DMS153 treated with DMSO at 0.1 percent for 48 hours (cell line): Measurements from ENCODE around the gene TRIOBP.

Experiments used
- DNase-seq: peaks from one replicate; lab custom pipeline; 2025; ENCODE audit not compliant: unreplicated experiment; lab: John Stamatoyannopoulos, UW

The TRIOBP gene

DNA sequence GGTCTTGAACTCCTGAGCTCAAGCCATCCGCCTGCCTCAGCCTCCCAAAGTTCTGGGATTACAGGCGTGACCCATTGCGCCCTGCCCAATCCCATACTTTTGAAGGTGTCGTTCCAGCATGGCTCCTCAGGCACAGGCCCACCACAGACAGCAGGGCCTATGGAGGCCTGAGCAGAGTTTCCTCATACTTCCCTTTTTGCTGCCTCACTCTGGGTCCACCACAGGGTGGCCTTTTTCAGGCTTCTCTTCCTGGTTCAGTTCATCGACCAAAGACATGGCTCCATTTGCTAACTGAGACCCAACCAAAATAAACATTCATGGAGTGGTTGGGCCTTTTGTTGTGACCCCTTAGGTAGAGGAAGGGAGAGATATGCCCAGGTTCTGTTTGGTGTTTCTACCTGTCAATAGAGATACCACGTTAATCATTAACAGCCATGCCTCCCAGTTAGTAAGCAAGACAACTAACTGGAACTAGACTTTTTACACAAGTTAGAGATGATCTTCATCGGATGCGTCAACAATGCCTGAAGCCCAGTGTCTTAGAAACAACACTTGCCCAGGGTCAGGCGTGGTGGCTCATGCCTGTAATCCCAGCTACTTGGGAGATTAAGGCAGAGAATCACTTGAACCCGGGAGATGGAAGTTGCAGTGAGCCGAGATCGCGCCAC is 35.1 kb downstream of the TRIOBP start:
- DNase-seq = peak; percentile 26

DNA sequence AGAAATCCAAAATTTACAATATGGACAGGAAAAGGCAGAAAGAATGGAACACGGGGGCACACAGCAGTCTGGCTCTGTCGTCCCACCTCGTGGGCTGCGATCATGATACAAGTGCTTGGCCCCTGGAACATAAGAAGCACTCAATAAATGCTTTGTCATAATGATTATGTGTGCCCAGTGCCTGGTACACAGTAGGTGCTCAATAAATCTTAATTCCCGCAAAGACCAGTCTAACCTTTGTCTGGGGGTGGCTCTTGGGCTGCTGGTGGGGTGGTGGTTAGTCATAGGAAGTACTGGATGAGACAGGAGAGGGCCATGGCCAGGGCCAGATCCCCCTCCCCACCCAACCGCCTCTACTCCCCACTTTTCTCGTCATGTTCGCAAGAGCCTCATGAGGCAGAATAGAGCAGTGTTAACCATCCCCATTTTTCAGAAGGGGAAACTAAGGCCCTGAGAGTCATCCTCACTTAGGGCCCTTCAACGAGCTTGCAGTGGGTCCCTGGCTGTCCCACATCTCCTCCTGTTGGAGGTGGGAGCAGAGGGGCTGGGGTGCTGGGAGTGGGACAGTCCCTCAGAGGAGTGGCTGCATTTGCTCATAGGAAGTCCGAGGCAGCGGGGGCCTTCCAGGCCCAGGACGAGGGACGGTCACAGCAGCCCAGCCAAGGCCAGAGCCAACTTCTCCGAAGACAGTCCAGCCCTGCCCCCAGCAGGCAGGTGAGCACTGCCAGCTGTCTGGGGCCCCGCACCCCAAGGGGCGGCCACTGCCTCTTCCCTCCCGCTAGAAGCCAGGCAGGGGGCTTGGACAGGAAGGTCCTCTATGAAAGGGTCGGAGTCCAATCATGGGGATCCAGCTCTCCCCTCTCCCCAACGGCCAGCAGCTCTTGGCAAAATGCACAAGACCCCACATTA is 36.1 kb downstream of the TRIOBP start:
- DNase-seq = no peak

DNA sequence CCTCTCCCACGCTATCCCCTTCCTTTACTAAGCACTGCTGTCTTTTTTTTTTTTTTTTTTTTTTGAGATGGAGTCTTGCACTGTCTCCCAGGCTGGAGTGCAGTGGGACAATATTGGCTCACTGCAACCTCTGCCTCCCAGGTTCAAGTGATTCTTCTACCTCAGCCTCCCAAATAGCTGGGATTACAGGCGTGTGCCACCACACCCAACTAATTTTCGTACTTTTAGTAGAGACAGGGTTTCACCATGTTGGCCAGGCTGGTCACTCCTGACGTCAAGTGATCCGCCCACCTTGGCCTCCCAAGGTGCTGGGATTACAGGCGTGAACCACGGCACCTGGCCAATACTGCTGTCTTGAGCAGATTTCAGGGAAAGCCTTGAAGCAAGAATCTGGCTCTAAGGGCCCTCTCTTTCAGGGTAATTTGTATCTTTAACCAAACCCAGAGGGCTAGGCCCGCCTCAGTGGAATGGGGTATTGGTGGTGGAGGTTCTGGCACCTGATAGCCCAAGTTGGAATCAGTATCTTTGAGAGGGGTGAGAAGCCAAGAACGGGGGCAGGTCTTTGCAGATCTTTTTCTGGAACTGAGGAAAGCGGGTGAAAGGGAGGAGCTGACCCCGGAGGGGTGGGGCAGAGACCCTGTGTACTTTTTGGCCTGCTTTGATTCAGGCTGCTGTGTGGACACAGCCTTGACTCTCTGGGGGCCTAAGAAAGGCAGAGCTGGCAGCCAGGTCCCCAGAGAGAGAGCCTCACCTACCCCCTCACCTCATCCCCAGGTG is 37.0 kb downstream of the TRIOBP start:
- no peak for DNase-seq

DNA sequence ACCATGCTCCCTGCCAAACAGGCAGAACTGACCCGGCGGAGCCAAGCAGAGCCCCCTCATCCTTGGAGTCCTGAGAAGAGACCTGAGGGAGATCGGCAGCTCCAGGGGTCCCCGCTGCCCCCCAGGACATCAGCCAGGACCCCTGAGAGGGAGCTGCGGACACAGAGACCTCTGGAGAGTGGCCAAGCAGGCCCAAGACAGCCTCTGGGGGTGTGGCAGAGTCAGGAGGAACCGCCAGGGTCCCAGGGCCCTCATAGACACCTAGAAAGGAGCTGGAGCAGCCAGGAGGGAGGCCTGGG is 37.5 kb downstream of the TRIOBP start:
- DNase-seq = no peak

DNA sequence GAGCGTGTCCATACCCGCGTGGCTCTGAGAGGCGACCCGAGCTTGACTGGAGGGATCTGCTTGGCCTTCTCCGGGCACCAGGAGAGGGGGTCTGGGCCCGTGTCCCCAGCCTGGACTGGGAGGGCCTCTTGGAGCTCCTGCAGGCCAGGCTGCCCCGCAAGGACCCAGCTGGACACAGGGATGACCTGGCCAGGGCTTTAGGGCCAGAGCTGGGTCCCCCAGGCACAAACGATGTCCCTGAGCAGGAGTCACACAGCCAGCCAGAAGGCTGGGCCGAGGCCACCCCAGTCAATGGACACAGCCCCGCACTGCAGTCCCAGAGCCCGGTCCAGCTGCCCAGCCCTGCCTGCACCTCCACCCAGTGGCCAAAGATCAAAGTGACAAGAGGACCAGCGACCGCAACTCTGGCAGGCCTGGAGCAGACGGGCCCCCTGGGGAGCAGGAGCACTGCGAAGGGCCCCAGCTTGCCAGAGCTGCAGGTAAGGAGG is 38.2 kb downstream of the TRIOBP start:
- no peak for DNase-seq

DNA sequence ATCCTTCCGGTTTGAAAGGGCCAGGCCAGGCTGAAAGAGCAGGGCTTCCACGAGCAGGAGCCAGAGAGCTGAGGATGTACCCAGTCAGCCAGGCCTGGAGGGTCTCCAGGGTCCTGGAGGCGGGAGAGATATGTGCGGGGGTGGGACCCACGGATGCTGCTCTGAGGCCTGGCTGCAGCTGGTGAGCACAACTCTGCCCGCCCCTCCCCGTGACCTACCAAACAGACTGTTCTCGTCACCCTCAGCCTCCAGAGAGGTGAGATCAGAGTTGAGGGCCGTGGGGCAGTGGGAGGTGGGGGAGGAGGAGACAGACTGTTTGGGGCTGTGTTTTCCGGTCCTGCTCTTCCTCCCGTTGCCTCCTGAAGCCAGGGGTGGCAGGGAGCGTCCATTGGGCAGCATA is 42.2 kb downstream of the TRIOBP start:
- no peak for DNase-seq

DNA sequence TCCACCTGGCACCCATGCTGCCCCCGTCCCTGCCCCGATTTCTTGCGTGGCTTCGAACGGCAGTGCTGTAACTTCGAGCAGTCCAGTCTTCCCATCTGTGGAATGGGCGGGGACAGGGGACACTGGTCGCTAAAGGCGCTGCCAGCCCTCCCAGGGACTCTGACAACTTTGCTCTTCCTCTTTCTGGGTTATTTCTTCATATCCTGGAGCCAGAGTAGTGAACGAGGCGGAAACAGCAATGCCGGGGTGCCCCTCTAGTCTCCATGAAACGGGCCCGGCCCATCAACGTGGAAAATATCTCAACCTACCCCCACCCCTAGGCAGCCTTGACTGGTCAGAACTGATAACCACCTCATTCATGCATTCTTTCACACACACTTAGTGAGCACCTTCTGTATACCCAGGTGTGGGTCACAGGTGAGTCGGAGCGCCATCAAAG is 42.8 kb downstream of the TRIOBP start:
- no peak for DNase-seq

DNA sequence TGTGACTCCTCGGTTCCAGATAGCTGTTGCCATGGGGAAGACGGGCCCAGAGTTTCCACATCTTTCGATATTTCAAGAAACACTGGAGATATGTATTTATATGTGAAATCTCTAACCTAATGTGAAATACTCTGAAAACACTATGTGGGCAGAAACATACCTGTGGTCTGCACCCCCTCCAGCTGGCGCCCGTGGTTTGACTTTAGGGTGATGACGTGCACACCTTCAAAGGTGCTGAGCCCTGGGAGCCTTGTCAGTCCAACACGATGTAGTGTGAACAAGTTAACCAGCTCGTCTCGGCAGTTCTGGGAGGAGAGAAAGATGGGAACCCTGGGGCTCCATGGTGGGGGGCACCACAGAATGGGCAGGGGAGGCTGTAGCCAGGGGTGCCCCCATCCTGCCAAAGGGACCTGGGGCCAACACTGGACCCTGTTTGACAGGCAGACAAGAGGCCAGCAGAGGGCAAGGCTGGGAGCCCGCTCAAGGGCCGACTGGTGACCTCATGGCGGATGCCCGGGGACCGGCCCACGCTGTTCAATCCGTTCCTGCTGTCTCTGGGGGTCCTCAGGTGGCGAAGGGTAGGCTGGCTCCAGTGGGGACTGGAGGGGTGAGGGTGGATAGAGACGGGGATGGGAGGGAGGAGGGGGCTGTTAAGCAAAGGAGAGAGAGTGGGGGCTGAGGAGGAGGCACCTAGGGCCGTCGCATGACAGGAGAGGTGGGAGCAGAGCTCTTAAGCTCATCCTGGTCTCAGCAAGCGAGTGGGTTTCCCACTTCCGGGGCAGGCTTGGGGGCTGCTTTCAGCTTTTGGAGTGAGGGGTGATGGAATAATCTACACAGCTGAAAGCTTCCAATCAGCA is 43.8 kb downstream of the TRIOBP start:
- no peak for DNase-seq

DNA sequence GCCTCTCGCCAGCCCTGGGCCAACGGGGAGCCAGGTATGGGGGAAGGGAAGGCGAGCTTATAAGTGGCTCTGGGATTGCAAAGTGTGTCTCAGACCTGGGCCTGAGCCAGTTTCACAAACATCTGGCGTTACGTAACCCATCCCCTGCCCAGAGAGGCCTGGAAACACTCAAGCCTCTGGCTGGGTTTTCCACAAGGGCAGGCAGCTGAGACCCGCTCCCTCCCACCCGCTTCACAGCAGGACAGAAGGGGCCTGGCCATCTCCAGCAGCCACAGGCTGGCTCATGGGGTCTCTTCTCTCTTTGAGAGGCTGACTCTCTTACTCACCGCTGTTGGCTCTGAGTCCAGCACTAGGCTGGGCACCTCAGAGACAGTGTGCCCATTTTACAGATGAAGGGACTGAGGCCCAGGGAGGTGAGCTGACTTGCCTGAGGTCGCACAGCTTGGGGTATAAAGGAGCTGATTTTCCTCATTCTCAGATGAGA is 44.5 kb downstream of the TRIOBP start:
- peak; percentile 15 for DNase-seq

DNA sequence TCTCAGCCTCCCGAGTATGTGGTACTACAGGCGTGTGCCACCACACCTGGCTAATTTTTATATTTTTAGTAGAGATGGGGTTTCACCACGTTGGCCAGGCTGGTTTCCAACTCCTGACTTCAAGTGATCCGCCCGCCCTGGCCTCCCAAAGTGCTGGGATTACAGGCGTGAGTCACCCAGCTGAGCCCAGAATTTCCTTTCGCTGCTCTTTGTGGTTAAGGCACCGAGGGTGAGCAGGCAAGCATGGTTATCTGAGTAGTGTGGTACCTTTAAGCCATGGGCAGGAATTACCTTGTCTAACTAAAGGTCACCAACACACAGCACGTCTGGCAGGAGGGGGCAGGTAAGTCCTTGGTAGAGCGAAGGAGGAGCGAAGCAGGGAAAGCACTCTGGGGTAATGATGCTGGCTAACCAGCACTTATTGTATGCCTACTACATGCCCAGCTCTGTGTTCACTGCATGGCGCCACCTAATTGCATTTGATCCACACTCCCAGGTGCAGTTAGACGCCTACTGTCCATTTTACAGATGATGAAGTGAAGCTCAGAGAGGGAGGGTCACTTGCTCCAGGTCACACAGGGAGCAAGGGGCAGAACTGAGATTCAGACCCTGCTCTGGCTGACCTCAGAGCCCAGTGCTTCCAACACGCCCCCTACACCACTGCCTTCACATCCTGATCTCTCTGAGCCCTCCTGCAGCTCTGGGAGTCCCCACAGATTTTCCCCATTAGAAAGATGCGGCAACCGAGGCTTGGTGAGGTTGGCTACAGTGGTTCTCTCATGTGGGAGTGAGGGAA is 45.7 kb downstream of the TRIOBP start:
- DNase-seq = no peak

DNA sequence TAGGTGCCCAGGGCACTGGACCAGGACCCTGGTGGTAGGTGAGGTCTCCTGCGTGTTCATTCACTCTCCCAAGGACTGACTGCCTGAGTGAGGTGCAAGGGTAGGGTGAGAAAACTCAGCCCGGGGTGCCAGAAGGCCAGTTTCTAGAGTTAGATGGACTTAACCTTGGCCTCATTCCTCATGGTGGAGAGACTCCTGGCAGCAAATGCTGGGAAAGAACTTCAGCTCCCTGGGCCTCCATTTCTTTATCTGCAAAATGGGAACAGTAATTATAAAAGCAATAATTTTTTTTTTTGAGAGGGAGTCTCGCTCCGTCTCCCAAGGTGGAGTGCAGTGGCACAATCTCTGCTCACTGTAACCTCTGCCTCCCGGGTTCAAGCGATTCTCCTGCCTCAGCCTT is 47.7 kb downstream of the TRIOBP start:
- no peak for DNase-seq

DNA sequence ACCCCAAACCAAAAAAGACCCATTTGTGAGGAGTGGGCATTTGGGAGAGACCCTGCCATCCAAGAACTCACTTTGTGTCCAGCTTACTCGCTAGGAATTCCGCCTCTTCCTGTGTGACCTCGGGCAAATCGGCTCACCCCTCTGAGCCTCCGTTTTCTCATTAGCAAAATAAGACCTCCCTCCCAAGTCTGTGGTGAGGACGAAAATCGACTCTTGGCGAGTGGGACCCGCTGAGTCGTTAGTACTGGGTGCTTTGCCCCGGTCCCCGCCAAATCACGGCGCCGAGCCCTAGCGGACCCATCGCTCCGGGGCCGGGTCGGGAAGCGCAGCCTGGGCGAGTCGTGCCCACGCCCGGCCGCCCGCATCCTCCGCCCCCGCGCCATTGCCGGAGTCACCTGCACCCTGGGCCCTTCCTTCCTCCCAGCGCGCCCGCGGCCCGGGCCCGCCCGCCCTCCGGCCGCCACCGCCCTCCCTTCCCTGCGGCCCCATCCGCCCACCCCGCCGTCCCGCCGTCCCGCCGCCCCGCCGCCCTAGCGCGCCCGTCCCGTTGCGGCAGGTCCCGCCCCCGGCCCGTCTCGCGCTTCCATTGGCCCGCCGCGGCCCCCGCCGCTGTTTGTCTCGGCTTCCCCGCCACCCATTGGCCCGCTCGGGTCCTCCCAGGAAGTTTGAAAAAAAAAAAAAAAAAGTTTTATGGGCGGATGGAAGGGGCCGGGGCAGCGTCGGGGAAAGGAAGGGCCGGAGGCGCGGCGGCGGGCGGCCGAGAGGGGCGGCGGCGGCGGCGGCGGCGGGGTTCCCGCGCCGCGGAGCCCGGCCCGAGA is 48.9 kb downstream of the TRIOBP start:
- peak; percentile 33 for DNase-seq

DNA sequence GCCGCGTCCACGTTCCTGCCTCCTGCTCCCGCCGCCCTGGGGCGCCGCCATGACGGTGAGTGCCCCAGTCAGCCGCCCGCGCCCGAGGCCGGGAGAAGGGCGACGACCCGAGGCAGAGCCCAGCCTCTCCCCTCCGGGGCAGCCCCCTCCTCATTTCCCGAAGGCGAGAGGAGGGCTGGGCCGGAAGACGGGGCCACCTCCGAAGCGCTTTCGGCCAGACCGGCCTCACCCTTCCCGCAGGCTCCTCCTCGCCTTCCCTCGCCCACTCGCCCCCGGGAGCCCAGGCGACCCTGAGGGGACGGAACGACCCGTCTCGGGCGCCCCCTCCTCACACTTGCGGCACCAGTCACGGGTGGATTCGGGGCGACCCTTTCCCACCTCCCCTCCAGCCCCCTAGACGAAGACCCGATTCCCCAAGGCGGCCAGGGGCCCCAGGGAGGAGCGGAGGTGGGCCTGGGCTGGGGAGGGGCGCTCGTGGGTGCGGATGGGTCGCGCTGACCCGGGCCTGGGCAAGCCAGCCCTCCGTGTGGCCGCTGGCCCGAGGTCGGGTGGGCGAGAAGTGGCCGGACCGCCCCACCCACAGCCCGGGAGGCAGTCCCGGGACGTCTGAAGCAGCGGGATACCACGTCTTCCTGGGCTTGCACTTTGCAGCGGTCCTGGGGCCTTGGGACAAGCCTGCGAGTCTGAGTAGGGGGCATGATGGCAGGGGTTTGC is 49.7 kb downstream of the TRIOBP start:
- no peak for DNase-seq

DNA sequence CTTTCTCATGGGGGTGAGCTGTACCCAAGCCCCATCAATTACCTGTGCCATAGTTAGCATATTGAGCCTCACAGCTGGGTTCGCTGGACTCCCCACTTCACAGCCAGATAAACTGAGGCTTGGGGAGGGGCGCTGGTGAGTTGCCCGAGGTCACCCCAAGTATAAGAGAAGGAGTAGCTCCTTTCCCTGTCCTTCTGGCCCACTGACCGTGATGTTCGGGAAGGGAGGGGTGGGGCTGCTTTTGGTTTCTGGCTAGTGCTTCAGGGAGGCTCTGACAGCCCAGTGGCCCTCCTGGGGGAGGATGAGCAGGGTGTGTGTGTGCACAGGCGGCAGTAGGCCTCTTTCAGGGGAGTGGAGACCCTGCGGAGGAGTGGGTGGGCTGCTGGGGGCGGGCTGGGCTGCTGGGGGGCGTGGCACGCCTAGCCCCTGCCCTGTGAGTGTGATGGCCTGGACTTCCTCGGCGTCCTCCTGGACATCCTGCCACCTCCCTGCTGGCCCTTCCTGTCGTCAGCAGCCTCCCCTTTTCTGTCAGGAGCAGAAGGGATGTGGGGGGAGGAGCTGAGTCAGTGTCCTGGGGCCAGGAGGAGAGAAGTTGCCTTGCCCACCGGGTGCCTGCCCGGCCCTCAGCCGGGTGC is 50.3 kb downstream of the TRIOBP start:
- DNase-seq = no peak

DNA sequence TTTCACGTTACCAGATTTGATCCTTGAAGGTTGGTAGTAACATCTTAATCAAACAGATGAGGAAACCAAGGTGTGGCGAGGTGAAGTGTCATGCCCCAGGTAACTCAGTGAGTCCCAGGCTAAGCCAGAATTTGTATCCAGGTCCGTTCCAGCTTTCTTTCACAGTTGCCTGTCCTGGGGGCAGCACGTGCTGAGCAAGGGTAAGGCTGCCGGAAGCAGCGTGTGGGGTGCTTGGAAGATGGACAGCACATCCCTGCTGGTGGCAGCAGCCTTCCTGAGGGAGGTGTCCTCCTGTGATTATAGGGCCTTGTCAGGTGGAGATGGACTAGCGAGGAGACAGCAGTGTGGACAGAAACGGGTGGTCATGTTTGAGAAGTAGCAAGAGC is 50.9 kb downstream of the TRIOBP start:
- DNase-seq = no peak

DNA sequence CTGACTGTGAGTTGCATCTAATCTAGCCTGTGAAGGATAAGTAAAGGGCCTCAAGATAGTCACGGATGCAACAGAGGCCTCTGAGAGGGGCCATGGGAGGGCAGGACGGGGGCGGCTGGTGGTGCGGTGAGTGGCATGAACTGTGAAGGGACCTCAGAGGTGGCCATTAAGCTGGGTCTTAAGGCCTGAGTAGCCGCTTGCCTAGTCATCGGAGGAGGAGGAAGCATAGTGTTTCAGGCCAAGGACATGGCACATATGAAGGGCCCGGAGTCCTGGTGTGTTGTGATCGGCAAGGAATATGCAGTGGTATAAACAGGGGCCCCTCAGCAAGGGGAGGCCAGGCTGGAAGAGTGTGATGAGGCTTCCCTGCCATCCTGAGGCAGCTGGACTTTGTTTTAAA is 51.8 kb downstream of the TRIOBP start:
- no peak for DNase-seq

DNA sequence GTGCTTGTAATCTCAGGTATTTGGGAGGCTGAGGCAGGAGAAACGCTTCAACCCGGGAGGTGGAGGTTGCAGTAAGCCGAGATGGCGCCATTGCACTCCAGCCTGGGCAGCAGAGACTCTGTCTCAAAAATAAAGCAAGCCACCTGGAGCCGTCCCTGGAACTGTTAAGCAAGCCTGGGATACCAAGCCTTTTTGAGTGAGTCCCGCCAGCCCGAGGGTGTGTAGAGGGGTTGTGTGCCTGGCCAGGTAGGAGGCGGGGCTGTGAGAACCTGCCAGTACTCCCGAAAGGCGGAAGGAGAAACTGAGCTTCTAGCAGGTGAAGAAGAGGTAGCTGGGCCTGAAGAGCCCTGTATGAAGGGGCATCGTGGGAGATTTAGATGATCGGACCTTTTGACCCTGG is 52.4 kb downstream of the TRIOBP start:
- no peak for DNase-seq
